GM19193 (cell line): Measurements from ENCODE around the gene NRXN3.

Experiments used
- POLR2A ChIP-seq: IDR thresholded peaks from 4 replicates; pipeline ENCODE4 v1.6.1; 2011; ENCODE audit not compliant: insufficient read depth, insufficient read length; ENCODE audit errors: extremely low read depth

NRXN3 gene

DNA sequence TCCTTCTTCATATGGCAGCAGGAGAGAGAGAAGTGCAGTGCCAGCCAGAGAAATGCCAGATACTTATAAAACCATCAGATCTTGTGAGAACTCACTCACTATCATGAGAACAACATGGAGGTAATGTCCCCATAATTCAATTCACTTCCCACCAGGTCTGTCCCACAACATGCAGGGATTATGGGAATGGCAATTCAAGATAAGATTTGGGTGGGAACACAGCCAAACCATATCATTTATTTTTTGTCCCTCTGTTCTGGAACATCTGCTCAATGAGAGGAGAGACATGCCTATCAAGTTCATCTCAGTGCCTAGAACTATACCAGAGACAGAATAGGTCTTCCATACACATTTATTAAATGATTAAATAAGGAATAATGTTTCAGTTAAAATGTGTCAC is 543.5 kb downstream of the NRXN3 start:
- no peak for TF ChIP-seq POLR2A

DNA sequence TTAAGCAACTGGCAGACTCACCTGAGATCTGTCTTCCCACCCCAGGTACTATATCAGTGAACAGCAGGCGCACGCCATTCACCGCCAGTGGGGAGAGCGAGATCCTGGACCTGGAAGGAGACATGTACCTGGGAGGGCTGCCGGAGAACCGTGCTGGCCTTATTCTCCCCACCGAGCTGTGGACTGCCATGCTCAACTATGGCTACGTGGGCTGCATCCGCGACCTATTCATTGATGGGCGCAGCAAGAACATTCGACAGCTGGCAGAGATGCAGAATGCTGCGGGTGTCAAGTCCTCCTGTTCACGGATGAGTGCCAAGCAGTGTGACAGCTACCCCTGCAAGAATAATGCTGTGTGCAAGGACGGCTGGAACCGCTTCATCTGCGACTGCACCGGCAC is 544.5 kb downstream of the NRXN3 start:
- TF ChIP-seq POLR2A: no peak

DNA sequence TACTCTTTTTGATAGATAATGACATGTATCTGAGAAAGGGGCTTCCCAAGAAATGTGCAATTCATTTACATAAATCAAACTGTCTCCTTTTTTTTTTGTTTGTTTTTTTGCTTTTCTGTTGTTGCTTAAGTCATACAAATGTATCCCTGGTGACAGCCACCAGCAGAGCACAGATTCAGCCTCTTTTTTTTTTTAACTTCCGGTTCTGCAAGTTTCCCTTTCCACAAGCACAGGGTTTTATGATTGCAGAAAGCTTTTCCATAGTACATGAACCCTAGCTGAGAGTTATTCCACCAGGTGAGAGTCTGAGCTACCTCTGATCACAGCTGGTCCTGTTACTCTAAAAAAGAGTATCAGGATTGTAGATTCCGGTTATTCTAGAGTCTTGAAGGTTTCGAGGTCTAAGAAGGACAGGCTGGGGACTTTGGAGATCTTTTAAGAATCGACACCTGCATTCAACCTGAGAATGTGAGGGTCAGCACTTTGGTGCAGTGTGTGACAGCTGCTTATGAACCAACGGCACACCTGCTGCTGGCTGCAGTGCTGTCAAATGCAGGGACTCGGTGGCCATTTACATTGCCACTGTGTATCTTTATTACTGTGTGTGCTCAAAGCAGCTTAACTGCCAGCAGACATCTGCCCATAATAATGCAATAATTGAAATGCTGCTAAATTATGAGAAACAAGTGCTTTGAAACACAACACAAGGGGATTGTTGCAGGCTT is 551.7 kb downstream of the NRXN3 start:
- TF ChIP-seq POLR2A: no peak

DNA sequence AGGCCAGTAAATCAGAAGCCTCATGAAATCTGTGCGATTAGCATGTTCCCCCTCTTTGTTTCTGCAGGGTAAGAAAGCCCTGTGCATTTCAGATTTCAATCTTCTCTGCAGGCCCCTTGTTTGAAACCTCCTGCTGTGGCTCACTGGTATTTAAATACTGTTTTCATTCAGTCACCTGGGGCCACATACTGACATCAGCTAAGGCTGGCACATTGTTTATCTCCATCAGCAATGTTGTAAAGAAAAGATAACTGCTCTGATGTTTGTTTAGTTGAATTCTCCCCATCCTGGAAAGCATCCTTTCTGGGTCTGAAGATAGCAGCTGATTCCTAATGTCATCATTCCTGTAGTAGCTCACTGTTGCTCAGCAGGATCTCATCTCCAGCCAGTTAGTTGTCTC is 554.9 kb downstream of the NRXN3 start:
- no peak for TF ChIP-seq POLR2A

DNA sequence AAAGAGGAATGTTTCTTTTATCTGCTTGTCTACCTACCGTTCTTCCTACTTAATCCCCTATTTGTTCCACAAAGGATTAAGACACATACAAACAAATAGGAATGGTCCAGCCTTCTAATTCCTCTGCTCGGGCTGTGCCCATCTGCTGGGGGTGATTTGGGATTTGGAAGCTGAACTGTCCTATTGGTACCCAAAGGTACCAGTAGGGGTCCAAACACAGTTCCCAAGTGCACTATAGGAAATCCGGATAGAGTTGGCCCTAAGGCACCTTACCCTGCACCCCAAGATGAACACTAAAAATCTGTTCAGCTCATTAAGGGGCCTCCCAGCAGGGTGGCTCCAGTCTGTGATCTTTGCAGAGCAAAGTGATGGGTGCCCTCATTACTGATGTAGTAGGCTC is 566.9 kb downstream of the NRXN3 start:
- TF ChIP-seq POLR2A: no peak

DNA sequence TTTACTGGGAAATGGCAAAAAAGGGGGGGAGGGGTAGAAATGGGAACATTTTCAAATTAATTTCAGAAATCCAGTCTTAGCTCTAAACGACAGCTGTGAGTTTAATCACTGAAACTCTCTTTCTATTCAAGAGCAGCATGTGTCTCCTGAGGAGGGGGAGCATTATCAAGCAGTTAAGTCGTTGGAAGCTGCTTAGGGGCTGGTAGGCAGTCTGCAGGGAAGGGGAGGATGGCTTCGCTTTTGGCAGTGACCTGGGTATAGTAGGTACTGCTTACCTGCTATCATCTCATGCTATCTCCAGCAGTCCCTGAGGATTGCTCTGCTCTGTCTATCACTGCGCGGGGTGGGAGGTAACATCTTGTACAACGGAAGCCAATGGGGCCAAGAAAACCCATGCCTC is 567.4 kb downstream of the NRXN3 start:
- no peak for TF ChIP-seq POLR2A

DNA sequence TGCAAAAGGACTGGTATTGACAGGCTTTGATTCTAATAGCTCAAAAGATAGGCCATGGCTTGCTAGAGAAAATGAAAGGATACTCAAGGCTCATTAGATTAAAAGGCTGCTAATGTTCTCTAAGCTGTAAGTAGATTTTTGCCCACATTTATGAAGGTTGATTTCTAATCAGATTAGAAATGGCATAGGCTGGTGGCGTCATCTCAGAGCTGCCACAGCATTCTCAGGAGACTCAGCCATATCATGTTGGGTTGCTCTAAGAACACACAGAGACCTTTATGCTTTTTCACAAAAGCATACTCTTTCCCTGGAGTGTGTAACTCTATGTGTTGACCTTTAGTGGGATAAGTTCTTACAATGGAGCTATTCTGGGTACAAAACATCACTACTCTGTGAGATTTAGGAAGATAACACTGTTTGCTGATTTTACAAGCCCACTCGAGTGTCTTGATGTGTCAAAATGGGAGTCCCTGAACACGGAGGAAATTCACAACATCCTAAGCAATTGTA is 576.0 kb downstream of the NRXN3 start:
- no peak for TF ChIP-seq POLR2A

DNA sequence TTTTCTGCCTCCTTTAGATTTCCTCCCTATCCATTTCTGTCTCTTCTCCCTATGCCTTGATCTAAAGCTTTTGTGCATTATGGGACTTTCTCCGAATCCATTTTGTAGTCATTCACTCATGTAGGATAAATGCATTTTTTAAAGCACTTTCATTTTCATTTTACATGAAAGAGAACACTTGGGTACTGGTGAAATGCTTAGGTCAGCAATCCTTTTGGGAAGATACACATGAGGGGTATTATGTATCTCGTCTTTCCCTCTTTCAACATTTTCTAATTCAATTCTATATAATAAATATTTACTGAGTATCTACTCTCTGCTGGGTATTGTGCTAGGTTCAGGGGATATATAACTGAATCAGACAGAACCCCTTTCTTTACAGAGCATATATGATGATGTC is 577.6 kb downstream of the NRXN3 start:
- TF ChIP-seq POLR2A: no peak

DNA sequence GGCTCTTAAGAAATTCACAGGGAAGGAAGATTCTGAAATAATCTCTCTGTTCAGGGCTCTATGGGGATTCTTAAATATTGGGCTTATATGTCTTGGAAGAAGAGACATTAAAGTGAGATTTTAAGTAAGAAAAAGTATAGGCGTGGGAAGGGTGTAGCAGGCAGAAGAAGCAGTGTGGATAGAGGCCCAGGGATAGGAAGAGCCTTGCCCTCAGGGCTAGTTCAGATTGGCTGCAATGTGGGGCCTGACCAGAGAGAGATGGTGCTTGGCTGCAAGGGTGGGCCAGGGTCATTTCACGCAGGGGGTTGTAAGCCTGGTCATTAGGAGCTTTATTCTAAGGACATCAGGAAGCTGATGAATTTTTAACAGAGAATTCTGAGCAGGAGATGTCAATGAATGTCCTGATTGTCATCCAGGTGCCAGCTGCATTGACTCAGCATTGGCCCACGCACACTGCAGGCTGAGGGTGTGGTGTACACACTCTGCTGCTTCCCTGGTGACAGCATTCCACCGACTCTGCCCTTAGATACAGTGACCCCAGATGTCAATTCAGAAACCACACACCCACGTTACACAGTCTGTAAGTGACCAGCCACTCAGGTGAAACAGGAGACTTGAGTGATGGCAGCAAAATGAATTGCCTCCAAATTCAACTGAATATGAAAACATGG is 582.5 kb downstream of the NRXN3 start:
- no peak for TF ChIP-seq POLR2A

DNA sequence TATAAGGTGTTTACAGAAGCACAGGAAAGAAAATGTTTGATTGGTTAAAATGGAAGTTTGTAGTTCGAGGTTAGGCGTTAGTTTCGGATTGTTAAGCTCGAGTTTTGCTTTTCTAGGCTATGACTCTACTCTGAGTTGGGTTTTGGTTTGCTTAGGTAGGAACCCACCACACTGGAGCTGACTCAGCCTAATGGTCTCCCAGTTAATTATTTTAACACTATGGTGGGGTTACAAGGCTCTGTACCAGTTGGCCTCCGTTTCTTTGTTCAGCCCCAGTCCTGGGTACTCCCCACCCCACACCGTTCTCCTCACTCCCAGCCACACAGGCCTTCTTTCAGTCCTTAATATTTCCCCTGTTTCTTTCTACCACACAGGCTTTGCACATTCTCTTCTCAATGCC is 583.9 kb downstream of the NRXN3 start:
- TF ChIP-seq POLR2A: no peak

DNA sequence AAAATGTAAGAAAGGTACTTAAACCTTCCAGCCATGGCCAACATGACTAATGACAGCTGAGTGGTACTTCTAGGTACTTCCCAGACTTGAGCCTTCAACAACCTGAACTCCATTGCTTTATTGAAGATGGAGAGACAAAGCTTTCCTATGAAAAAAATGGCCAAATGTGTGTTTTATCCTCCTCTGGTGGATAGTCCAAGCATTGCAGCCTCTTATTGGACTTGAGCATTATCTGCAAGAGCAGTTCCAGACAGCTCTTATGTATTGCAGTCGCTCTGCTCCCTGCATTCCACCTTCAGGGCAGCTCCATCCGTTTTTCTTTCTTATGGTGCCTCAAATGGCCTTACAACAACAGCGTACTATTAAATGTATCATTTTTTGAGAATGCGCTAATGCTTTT is 588.2 kb downstream of the NRXN3 start:
- TF ChIP-seq POLR2A: no peak

DNA sequence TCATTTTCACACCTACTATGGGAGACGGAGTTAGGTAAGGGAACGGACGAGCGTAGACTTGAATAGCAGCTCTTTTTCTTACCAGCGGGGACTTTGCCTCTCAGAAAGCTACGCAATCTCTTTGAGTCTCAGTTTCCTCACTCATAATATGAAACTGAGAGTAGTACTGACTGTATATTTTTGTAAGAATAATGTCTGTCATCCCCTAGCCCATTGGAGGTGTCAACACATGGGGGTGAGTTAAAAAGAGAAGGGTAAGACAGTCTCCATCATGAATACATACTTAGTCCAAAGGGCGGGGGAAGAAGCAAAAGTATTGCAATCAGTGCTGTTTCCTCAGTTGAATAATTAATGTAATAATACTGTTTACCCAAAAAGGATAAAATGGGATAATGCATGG is 592.2 kb downstream of the NRXN3 start:
- TF ChIP-seq POLR2A: no peak

DNA sequence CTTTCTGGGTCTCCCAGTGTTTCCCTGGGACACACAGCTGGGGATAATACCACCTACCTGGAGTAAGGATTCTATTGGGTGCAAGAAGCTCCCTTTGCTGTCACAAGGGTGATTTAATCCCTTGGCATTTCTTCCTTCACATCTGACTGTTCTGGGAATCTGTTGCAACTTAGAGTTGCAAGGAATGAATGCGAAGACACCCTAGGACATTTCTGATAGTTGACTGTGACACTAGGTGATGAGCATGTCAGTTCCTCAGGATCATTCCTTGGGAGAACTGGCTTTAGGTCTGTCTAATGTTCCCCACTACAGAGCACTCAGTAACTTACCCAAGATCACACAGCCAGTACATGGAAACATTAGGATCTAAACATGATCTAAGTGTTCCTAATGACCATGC is 593.6 kb downstream of the NRXN3 start:
- no peak for TF ChIP-seq POLR2A

DNA sequence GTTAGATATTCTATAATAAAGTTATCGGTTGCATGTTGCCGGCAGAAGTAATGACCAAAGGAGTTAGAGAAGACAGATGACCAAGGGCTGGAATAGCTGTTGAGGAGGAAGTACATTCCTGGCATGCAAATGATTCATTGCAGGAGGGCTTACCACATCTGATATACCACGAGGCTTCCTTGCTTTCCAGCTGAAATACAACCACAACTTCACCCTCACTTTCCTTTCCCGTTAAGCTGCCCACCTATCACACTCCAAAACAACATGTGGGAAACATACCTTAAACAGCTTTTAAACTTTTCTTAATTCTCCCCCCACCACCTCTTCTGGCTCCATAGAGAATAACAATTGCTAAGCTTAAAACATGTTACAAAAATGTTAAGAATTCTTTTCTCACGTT is 594.1 kb downstream of the NRXN3 start:
- TF ChIP-seq POLR2A: no peak

DNA sequence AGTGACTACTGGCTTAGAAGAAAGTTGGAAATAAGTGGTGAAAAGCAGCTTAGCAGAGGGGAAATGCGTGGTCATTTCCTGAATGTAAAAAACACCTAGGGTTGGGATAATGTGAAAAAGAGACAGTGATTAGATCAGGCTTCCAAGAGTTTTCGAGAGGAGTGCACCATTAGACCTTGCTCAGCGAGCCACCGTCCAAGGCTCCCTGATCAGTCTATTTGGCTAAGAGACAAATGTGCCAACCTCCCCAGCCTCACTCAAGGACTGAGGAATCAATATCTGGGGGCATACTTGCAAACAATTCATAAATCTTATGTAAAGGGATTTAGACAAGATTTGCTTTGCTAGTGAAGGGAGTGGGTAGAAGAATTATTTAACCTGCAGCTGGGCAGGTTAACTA is 594.5 kb downstream of the NRXN3 start:
- no peak for TF ChIP-seq POLR2A

DNA sequence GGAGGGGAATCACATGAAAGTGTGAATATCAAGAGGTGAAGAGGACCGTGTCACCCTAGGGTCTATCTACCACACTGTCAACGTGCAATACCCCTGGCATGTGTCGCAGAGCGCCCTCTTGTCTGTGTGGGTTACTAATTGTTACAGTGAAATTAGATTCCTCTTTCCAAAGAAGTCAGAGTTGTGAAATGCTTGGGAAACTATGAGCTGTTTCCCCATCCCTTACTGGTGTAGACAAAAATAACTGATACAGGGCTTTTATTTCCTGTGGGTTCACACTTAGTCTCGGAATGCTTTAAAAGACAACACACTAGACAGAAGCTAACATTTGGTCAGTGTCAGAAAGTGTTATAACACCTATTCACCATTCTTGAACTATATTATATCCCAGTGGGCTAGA is 597.3 kb downstream of the NRXN3 start:
- no peak for TF ChIP-seq POLR2A
